DMS153 treated with DMSO at 0.1 percent for 48 hours (cell line): Measurements from ENCODE around the gene RRP1.

Source experiments
- DNase-seq: peaks from one replicate; lab custom pipeline; 2025; ENCODE audit not compliant: unreplicated experiment; lab: John Stamatoyannopoulos, UW

Gene RRP1

DNA sequence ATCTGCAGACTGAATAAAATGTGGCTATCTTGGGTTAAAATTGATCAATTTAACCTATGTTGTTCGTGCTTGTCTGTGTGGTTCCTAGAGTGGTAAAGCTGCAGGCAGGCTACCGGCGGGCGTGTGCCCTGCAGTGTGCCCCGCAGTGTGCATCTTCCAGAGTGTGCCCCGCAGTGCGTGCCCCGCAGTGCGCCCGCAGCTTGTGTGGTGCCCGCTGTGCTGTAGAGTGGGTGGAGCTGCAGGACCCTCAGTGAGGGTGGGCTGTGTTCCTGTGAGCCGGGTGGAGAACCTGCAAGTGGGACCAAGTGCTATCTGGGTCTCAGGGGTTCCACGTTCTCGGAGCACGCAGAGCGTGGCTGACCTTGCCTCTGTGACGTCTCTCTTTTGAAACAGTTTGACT, 10.7 kb downstream of the RRP1 start:
- no peak for DNase-seq

DNA sequence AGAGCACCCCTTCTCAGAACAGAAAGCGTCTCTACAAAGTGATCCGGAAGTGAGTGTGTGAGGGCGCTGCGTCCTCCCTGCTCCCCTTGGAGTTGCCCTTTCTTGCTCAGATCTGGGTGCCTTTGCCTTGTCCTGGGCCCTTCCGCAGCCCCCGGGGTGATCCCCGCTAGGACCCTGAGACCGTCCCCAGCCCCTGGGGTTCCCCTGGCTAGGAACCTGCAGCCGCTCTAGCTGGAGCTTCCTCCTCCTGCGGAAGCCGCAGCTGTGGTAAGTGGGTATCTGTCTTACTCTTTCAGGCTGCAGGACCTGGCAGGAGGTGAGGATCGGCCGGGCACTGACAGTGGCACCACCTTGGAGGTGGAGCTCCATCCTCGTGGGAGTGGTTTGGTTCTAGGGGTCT, 11.2 kb downstream of the RRP1 start:
- no peak for DNase-seq

DNA sequence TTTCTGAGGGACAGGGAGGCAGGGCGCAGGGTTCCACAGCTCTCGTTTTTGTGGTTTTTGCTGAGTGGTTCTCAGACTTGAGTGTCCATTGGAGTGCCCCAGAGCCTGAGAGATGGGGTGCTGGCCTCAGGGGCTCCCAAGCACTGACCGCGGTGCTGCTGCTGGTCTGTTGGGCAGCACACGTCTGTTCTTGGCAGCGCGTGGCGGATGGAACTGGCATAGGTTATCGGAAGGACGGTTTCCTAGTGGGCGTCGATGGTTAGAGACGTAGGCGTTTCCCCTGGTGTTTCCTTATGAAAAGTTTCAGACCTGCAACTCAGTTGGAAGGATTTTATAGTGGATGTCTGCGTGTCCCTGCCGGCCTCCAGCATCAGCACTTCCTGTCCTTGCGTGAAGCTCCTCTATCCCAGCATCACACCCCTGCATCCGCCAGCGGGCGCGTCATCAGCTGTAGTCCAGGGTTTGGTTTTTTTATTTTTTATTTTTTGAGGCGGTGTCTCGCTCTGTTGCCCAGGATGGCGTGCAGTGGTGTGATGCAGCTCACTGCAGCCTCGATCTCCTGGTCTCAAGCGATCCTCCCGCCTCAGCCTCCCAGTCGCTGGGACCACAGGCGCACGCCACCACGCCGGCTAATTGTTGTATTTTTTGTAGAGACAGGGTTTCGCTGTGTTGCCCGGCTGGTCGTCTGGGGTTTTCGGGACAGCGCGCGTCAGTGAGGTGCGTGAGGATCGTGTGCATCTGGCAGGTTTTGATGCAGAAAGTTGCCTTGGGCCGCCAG, 11.8 kb downstream of the RRP1 start:
- DNase-seq = no peak

DNA sequence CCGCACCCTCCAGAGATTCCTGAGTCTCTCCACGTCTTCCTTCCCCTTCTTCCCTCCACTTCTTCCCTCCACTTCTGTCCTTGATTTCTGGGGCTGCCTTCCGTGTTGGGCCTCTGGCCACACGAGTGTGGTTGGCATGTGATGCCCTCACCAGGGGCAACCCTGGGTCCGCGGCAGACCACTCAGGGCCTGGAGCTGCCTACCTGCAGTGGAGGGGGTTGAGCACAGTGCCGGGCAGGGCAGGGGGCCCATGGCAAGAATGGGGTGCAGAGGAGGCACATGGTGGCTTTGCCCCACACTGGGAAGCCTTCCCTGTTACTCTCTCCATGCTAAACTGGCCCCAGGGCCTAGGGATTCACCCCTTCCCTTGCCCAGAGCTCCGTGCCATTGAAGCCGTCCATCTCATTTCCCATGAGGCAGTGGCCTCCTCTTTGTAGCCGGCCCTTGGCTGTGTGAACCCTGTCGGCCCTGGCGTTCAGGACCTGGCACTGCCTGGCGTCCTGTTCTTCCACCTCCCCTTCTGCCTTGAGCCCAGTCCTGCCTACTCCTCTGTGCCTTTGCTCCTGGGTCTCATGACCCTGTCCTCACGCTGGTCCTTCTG, 13.4 kb downstream of the RRP1 start:
- DNase-seq = no peak

DNA sequence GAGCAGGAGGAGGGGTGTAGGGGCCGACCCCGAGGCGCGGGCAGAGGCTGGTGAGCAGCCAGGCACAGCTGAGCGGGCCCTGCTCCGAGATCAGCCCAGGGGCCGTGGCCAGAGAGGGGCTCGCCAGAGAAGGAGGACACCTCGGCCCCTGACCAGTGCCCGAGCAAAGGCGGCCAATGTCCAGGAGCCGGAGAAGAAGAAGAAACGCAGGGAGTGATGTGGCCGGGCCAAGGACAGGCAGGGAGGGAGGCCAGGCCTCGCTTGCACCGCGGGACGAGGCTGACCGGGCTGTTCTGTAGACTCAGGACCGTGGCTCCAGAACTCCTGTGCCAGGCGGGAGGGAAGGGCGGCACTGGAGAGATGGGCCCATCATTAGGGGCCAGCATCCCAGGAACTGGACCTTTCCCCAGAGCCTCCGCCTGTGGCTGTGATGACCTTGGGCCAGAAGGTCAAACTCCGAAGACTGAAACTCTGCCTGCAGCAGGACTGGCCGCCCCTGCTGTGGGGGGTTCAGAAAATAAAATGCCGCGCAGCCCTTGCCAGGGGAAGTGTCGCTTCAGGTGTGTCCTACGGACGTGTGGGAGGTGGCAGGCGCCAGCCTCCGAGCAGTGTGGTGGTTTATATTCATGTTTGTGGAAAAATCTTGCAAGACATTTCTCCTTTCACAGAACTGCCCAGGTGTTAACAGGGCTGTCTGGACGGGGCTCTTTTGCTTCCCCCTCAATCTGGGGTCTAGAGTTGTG, 14.4 kb downstream of the RRP1 start:
- DNase-seq = no peak

DNA sequence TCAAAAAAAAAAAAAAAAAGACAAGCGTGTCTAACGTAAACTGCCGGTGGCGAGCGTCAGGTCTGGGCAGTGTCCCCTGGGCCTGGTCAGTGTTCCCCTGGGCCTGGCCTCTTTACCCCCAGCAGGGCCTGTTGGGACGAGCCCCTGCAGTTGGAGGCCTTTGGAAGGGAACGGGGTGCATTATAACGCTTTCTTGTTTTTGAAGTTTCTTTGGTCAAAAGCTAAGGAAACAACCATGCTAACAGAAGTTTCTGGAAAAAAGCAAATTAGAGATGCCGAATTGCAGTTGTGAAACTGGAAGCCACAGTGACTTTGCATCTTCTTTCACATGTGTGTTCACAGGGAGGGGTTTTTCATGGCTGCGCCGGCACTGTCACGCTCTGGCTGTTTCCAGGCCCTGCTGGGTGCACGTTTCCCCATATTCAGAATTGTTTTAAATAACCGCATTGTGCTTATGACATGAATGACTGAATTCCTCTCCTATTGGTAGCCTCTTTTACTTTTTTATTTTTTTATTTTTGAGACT, 16.0 kb downstream of the RRP1 start:
- DNase-seq = no peak

DNA sequence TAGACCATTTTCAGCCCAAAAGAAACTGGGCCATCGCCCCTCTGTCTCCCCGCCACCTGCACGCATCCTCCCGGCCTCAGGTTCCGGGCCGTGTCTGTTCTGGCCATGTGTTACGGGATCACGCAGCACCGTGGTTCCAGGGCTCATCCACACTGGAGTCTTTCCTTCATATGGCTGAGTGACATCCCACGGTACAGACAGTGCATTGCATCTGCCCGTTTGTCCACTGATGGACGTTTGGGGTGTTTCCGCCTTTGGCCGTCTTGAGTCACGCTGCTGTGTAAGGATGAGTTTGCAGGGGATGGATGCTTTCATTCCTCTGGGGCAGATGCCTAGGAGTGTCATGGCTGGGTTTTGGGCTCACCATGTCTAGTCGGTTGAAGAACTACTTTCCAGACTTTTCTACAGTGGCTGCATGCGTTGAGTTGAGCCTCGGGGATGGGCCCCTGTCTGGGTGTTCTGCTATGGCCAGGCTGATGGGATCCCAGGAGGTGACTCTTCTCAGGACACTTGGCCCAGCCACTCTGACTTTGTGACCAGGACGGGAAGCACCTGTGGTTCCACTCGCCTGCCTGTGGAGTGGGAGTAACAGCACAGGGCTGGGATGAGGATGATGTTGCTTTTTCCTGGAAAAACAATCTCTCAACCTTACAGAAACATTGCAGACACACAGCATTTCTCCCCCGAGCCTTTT, 16.8 kb downstream of the RRP1 start:
- DNase-seq = no peak

DNA sequence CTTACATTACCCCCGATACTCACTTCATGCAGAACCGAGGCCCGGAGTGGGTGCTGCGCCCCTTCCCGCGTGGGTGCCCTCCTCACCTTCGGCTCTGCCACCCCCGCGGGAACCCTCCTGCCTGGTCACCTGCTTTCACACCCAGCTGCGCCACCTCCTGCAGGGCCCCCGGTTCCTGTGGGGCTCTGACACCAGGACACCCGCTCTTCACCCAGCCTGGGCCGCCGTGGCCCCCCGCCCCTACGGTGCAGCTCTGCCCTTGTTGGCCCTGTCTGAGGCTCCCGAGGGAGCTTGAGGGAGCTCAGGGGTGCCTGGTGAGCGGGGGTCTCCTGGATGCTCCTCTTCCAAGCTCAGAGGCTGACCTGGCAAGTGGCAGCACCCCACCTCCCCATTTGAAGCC, 19.0 kb downstream of the RRP1 start:
- no peak for DNase-seq

DNA sequence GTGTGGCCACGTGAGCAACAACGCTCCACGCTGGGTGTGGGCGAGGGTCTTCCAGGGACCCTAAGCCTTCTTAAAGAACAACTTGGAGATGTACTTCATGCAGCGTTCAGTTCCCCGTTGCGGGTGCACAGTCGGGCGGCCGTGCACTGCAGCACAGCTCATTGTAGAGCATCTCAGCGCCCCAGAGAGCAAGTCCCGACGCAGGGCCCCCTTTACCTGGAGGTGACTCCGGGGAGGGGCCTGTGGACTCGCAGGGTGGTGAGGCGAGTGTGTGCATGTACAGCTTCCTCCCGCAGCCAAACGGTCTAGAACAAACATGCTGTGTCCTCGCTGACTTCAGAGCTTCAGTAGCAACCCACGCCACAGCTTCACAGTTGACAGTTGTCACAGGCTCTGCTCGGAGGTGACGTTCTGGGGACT, 19.5 kb downstream of the RRP1 start:
- no peak for DNase-seq

DNA sequence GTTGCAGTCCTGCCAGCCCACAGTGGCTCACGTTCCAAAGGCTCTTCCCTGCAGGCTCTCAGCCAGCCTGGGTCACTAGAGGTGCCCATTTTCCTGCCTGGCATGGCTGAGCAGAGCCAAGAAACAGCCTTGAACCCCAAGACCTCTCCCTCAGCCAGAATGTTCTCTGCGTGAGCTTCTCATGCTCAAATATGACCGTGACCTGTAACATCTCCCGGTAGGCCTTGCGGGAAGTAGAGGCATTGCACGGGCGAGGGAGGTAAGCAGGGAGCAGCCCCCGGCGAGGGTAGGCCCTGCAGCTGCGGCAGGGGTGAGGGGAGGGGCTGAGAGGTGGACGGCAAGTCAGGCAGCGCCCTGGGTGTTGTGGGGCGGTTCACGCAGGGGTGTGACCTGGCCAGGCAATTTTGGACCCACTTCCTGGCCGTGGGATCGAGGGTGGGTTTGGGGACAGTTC, 20.0 kb downstream of the RRP1 start:
- DNase-seq = no peak

DNA sequence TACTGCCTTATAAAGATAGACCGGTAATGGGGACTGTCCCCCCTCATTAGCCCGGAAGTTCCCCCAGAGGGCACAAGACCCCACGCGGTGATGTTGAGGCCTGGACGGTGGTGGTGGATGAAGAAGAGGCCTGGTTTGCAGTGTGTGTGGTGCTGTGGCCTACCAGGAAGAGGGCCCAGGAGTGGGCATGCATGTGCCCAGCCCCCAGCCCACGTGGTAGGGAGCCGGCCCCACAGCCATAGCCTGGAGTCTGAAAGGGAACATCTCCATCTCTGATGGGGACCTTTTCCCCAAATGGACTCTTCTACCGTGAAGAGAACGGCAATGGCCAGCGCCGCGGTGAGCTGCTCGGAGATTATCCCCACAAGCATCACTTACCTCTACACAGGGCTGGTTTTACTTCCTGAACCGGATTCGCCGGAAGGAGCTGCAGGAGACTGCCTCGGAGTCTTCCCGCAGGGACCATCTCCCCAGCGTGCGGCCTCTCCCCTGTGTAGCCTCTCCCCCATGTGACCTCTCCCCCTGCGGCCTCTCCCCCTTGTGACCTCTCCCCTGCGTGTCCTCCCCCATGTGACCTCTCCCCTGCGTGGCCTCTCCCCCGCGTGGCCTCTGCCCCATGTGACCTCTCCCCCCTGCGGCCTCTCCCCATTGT, 20.6 kb downstream of the RRP1 start:
- DNase-seq = no peak

DNA sequence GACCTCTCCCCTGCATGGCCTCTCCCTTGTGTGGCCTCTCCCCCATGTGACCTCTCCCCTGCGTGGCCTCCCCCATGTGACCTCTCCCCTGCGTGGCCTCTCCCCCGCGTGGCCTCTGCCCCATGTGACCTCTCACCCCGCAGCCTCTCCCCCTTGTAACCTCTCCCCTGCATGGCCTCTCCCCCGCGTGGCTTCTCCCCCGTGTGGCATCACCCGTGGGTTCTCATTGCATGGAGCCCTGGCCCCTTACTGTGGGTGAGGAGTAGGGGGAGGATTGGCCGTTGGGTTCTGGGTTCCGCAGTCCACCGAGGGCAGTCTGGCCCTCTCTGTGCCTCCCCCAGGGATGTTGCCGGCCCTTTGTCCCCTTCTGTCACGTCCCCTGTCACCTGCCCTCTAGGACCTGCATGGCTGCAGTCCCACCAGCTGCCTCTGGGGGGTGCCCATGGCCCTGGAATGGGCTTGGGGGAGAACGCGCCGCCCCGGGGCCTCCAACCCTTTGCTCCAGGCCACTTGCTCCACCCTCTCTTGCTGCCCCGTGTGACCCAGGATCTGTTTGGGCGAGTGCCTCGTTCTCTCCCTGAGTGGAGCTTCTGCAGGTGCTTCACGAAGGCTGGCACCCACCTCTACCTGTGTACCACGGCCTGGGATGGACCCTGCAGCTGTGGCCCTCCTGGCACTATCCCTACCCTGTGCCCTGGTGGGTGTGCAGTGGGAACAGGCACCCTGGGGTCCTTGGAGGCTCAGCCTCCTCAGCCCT, 21.3 kb downstream of the RRP1 start:
- peak; percentile 62 for DNase-seq

DNA sequence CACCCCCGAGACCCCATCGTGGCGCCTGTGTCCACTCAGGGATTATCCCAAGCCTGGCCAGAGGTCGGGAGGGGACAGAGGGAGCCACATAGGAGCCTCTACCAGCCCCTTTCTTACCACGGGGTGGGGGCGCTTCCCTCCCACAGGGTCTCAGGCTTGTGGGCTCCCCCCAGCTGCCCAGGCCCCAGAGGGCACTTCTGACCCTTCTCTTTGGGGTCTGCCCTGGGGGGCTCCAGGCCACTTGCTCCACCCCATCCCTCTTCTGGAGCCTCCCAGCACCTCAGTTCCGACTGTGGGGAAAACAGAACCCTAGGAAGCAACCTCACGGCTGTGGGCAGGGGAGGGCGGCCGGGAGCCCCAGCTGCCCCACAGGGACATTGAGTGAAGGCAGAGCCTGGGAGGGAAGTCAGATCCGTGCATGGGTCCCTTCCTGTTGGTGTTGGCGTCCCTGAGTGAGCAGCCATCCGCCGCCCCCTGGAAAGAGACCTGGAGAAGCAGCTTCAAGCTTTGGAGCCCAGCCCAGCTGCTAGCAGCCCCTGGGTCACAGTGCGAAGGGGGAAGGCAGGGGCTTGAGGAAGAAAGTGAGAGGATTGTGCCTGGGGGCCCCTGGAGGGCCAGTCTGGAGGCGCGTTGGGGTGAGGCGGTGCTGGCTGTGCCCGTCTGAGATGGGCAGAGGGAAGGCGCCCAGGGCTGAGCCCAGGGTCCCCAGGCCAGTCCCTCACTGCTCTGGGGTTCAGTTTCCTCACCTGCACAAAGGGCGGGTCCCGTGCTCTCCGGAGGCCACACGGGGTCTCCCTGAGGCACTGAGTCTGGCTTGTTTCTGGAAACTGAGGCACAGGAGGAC, 22.1 kb downstream of the RRP1 start:
- no peak for DNase-seq

DNA sequence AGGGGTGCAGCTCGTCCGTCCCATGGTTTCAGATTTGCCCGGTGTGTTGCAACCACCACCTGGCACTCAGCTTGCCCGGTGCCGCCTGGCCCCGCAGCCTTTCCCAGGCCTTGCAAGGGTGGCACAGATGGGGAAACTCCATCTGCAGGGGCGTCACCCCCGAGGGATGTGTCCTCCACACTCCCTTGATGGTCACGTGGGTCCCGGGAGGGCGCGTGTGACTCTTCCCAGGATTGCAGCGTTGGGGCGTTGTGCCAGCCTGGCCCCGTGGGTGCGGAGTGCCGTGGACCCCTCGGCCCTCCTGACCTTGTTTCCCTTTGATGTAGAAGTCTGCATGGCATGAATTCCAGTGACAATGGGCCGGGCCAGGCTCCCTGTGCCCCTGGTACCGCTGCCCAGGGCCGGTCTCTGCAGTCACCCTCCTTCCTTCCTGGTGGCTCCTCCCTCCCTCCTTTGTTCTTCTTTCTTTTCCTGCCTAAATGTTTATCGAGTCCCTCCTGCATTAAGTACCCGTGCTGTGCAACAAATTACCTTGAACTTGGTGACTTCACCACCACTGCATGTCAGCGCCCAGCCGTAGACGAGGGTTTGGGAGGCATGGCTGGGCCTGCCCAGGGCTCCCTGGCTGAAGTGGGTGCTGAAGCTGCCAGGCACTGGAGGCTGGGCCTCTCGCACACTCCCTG, 22.9 kb downstream of the RRP1 start:
- peak; percentile 70 for DNase-seq

DNA sequence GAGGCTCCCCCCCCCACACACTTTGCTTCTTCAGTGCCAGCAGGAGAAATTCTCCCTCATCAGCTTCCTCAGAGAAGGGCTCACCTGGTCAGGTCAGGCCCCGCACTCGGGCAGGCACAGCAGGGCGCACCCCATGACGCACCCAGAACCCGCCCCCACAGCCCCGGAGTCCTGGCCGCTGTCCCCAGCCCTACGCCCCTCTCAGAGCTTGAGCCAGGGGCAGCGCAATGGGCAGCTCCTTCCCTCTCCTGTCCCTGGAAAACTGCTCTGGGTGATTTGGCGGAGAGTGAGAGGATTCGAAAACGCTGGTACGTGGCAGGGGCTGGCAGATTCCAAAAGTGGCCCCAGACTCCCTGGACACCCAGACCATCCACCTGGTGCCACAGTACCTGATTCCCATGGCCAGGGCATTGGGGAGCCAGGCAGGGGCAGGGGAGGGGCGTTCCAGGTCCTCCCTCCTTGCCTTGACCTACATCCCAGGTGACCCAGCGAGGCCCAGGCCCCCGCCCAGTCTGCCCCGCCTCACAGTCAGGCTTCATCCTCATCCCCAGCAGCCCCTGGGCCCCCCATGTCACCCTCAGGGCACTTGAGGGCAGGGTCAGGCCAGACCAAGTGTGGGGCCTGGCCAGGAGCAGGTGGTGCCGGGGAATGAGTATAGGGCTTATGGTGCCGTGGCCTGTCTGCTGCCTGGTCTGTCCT, 23.7 kb downstream of the RRP1 start:
- no peak for DNase-seq

DNA sequence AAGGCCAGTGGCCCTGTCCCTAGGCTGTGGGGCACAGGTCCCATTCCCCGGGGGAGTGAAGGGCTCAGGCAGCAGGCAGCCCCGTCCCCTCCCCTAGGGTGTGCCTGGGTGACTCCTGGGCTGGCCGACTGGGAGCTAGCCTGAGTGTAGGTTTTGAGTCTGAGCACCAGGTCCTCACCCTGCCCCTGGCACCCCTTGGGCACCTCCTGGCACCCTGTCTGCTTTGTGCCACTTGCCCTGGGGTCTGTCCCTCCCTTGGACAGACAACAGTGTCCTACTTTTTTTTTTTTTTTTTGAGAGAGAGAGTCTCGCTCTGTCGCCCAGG, 24.2 kb downstream of the RRP1 start:
- no peak for DNase-seq

DNA sequence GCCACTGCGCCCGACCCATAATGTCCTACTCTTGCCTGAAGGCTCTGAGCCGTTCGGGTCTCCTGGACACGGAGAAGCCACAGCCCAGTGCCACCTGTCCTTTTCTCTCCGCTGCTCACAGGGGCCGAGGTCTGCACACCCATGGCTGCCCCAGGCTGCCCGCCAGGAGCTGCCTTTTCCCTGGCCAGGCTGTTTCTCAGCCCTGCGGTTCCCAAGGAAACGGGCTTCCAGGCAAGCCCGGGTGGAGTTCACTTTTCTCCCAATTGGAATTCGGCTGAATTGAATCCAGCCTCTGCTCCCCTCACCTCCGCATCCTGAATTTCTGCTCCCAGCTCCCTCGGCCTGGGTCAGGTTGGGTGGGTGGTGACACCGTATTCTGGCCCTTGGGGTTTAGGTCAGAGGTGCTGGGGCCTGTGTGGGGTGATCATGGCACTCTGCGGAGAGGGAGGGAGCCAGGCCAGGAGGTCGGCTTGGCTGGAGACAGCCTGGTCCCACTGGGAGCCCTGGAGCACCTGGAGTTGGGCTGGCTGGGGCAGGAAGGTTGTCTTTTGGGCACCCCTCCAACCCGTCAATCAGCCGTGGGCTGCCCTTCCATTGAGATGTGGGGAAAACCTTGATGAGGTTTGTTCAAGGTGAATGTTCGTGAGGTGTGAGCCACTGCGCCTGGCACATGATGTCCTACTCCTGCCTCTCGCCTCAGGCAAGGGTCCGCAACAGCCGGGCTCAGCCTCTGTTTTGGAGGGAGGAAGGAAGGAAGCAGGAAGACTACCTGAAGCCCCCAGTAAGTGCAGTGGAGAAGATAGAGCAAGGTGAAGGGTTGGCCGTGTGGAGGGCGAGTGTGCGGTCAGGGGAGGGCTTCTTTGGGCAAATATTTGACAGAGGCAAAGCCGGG, 25.1 kb downstream of the RRP1 start:
- DNase-seq = no peak
